Hippocampal formation (tissue), 2 donors: Measurements from ENCODE around the gene LZTFL1.

ENCODE experiments used
- DNase-seq, 2 donors: peaks; one replicate each; lab custom pipeline; 2025; lab: John Stamatoyannopoulos, UW

The LZTFL1 gene

GRCh38 chr3:45785605-45786150 is 56.2 kb downstream of the LZTFL1 start:
- no peak for DNase-seq

GRCh38 chr3:45783667-45784066 is 58.3 kb downstream of the LZTFL1 start:
- no peak for DNase-seq

- DNase-seq: no peak
Observed at GRCh38 chr3:45782381-45782780, 59.5 kb downstream of the LZTFL1 start.

GRCh38 chr3:45781841-45782240 is 60.1 kb downstream of the LZTFL1 start:
- DNase-seq: no peak

GRCh38 chr3:45781271-45781670 is 60.6 kb downstream of the LZTFL1 start:
- DNase-seq: no peak

GRCh38 chr3:45779746-45780735 is 61.9 kb downstream of the LZTFL1 start:
- DNase-seq: no peak

- DNase-seq: no peak
Observed at GRCh38 chr3:45778761-45779201, 63.1 kb downstream of the LZTFL1 start.

- DNase-seq: no peak
Observed at GRCh38 chr3:45777746-45778386, 64.1 kb downstream of the LZTFL1 start.

- no peak for DNase-seq
Observed at GRCh38 chr3:45777111-45777745, 64.7 kb downstream of the LZTFL1 start.

- DNase-seq: no peak
Observed at GRCh38 chr3:45776611-45777010, 65.3 kb downstream of the LZTFL1 start.

GRCh38 chr3:45776301-45776595 is 65.7 kb downstream of the LZTFL1 start:
- no peak for DNase-seq

- DNase-seq: no peak
Observed at GRCh38 chr3:45775571-45776300, 66.2 kb downstream of the LZTFL1 start.

- DNase-seq: no peak
Observed at GRCh38 chr3:45774581-45775521, 67.1 kb downstream of the LZTFL1 start.

- DNase-seq: no peak
Observed at GRCh38 chr3:45773714-45774449, 68.0 kb downstream of the LZTFL1 start.
